ENCODE results near the gene USP6NL.
"Not testable (repeated sequence)": the region's sequence is repeated elsewhere in the genome, so short reads cannot be mapped to it uniquely, and the experiment has no call there.

The USP6NL gene

DNA sequence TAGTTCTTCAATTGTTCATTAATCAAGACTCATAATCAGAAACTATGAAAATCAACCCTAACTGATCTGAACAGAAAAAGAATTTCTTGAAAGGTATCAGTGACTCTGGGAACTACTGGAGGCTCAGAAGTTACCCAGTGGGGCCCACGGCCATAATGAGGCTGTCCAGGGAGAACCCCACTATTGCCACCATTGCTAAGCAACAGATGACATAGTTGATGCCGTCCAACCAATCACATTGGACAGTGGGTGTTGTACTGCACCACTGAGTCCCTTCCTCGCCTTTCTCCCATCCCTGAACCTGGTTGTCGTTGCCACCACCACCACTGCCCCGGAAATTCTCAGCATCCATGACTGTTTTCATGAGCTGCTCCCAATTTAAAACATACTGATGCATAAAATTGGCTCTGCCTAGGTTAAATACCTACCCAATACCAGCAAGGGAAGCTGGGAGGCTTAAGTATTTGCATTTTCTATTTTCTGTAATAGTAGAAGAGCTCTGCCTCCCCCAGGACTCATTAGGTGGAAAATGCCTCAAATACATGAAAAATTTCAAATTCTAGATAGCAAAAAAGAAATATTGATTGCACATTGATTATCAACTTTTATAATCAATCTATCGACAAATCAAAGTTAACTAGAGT is 26.7 kb upstream of the USP6NL start:
- H3K9me3 ChIP-seq (ENCODE audit: control insufficient read depth, insufficient read depth, low read length) = no peaks in the 10 kb centered on the region
- H3K4me3 ChIP-seq (ENCODE audit: low read depth, low read length) = no peak overlapping the region
- H3K27me3 ChIP-seq (ENCODE audit: control insufficient read depth, insufficient read depth, low read length) = no peaks in the 10 kb centered on the region
- no peaks in the 10 kb centered on the region for H3K4me1 ChIP-seq (ENCODE audit: control insufficient read depth, insufficient read depth, low read length)
- no peak overlapping the region for H3K9ac ChIP-seq (ENCODE audit: low read depth, low read length)
- H3K36me3 ChIP-seq (ENCODE audit: control insufficient read depth, insufficient read depth, low read length) = no peaks in the 10 kb centered on the region

DNA sequence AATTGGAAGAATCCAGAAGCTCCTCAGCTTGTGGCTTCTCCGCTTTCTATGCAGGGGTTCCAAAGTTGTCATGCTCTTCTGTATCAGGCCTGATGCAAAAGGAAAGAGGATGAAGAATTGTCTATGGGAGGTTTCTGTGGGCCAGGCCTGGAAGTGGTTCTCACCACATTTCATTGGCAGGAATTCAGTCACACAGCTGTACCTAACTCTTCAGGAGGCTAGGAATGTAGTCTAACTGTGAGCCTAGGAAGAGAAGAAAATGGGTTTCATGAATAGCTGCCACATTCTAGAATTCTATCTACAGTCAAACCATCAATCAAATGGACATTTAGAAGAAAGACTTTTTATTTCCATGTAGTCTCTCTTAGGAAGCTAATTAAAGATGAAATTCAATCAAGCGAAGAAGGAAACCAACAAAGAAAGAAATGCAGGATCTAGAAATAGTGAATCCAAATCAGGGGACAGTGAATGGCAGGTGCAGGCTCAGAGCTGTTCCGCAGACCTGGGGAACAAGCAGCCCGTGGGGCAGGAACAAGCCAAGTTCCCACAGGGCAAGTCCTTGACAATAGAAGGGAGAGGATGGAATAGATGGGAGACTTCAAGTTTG is 25.4 kb upstream of the USP6NL start:
- Histone ChIP-seq H3K9me3 (ENCODE audit: control insufficient read depth, insufficient read depth, low read length) (no peaks in the 10 kb centered on the region), H3K4me3 (ENCODE audit: low read depth, low read length) (no peak overlapping the region), H3K4me1 (ENCODE audit: control insufficient read depth, insufficient read depth, low read length) (no peaks in the 10 kb centered on the region), H3K9ac (ENCODE audit: low read depth, low read length) (no peak overlapping the region), H3K27me3 (ENCODE audit: control insufficient read depth, insufficient read depth, low read length) (no peaks in the 10 kb centered on the region), H3K36me3 (ENCODE audit: control insufficient read depth, insufficient read depth, low read length) (no peaks in the 10 kb centered on the region)

- no peak overlapping the region for H3K4me3 ChIP-seq (ENCODE audit: low read depth, low read length)
- no peak overlapping the region for H3K9ac ChIP-seq (ENCODE audit: low read depth, low read length)
- no peaks in the 10 kb centered on the region for H3K27me3 ChIP-seq (ENCODE audit: control insufficient read depth, insufficient read depth, low read length)
- no peaks in the 10 kb centered on the region for H3K4me1 ChIP-seq (ENCODE audit: control insufficient read depth, insufficient read depth, low read length)
- H3K9me3 ChIP-seq (ENCODE audit: control insufficient read depth, insufficient read depth, low read length) = no peaks in the 10 kb centered on the region
- no peaks in the 10 kb centered on the region for H3K36me3 ChIP-seq (ENCODE audit: control insufficient read depth, insufficient read depth, low read length)
Observed at GRCh38 chr10:11631890-11632587, 20.6 kb upstream of the USP6NL start.

GRCh38 chr10:11631291-11631690 is 19.8 kb upstream of the USP6NL start:
- H3K27me3 ChIP-seq (ENCODE audit: control insufficient read depth, insufficient read depth, low read length) = no peaks in the 10 kb centered on the region
- no peaks in the 10 kb centered on the region for H3K4me1 ChIP-seq (ENCODE audit: control insufficient read depth, insufficient read depth, low read length)
- H3K9ac ChIP-seq (ENCODE audit: low read depth, low read length) = no peak overlapping the region
- H3K4me3 ChIP-seq (ENCODE audit: low read depth, low read length) = no peak overlapping the region
- no peaks in the 10 kb centered on the region for H3K9me3 ChIP-seq (ENCODE audit: control insufficient read depth, insufficient read depth, low read length)
- H3K36me3 ChIP-seq (ENCODE audit: control insufficient read depth, insufficient read depth, low read length) = no peaks in the 10 kb centered on the region

- Histone ChIP-seq H3K4me3 (ENCODE audit: low read depth, low read length) (no peak overlapping the region), H3K9ac (ENCODE audit: low read depth, low read length) (no peak overlapping the region), H3K9me3 (ENCODE audit: control insufficient read depth, insufficient read depth, low read length) (no peaks in the 10 kb centered on the region), H3K4me1 (ENCODE audit: control insufficient read depth, insufficient read depth, low read length) (no peaks in the 10 kb centered on the region), H3K36me3 (ENCODE audit: control insufficient read depth, insufficient read depth, low read length) (no peaks in the 10 kb centered on the region), H3K27me3 (ENCODE audit: control insufficient read depth, insufficient read depth, low read length) (no peaks in the 10 kb centered on the region)
Observed at GRCh38 chr10:11629731-11630130, 18.3 kb upstream of the USP6NL start.

DNA sequence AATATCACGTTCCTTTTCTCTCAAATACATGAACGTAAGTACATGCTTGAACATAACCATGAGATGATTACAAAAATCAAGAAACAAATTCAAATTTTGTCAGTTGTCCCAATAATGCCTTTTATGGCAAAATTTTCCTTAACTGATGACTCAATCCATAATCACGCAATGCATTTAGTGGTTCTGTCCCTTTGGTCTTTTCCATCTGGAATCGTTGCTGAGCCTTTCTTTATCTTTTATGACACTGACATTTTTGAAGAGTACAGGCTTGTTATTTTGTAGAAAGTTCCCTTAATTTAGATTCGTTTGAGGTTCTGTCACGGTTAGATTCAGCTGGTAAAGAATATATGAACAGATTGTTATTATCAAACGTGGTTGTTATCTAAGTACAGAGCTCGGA is 16.5 kb upstream of the USP6NL start:
- not testable (repeated sequence) for H3K27me3 ChIP-seq (ENCODE audit: control insufficient read depth, insufficient read depth, low read length)

GRCh38 chr10:11626071-11626470 is 14.6 kb upstream of the USP6NL start:
- Histone ChIP-seq H3K4me3 (ENCODE audit: low read depth, low read length) (no peak overlapping the region), H3K9me3 (ENCODE audit: control insufficient read depth, insufficient read depth, low read length) (no peaks in the 10 kb centered on the region), H3K4me1 (ENCODE audit: control insufficient read depth, insufficient read depth, low read length) (no peaks in the 10 kb centered on the region), H3K27me3 (ENCODE audit: control insufficient read depth, insufficient read depth, low read length) (no peaks in the 10 kb centered on the region), H3K9ac (ENCODE audit: low read depth, low read length) (no peak overlapping the region), H3K36me3 (ENCODE audit: control insufficient read depth, insufficient read depth, low read length) (no peaks in the 10 kb centered on the region)

More for the DNA sequence above, 16.5 kb upstream of the USP6NL start:
- not testable (repeated sequence) for H3K36me3 ChIP-seq (ENCODE audit: control insufficient read depth, insufficient read depth, low read length); H3K9ac ChIP-seq (ENCODE audit: low read depth, low read length); H3K4me3 ChIP-seq (ENCODE audit: low read depth, low read length); H3K4me1 ChIP-seq (ENCODE audit: control insufficient read depth, insufficient read depth, low read length); H3K9me3 ChIP-seq (ENCODE audit: control insufficient read depth, insufficient read depth, low read length)

GRCh38 chr10:11625019-11625735 is 13.7 kb upstream of the USP6NL start:
- Histone ChIP-seq H3K4me3 (ENCODE audit: low read depth, low read length) (no peak overlapping the region), H3K4me1 (ENCODE audit: control insufficient read depth, insufficient read depth, low read length) (no peaks in the 10 kb centered on the region), H3K36me3 (ENCODE audit: control insufficient read depth, insufficient read depth, low read length) (no peaks in the 10 kb centered on the region), H3K9ac (ENCODE audit: low read depth, low read length) (no peak overlapping the region), H3K9me3 (ENCODE audit: control insufficient read depth, insufficient read depth, low read length) (no peaks in the 10 kb centered on the region), H3K27me3 (ENCODE audit: control insufficient read depth, insufficient read depth, low read length) (no peaks in the 10 kb centered on the region)

DNA sequence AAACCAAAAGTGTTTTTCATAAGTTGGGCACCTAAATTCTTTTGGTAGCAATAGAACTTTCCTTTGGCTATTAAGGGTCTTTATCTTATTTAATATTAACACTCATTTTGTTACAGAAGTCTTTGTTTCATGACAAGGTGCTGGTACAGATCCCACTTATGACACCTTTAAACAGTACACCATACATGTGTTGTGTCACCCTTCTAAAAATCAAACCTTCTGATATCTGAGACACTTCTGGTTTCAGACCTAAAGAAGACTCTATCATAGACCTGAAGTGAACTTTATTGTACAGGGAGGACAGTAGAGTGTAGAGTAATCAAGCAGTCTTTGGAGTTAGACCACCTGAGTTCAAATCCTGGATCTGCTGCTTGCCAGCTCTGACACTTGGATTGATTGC is 5.8 kb upstream of the USP6NL start:
- no peaks in the 10 kb centered on the region for H3K36me3 ChIP-seq (ENCODE audit: control insufficient read depth, insufficient read depth, low read length)
- H3K4me3 ChIP-seq (ENCODE audit: low read depth, low read length) = no peak overlapping the region
- peaks cover 8% of the 10 kb centered on the region for H3K27me3 ChIP-seq (ENCODE audit: control insufficient read depth, insufficient read depth, low read length)
- no peaks in the 10 kb centered on the region for H3K9me3 ChIP-seq (ENCODE audit: control insufficient read depth, insufficient read depth, low read length)
- H3K9ac ChIP-seq (ENCODE audit: low read depth, low read length) = no peak overlapping the region
- no peaks in the 10 kb centered on the region for H3K4me1 ChIP-seq (ENCODE audit: control insufficient read depth, insufficient read depth, low read length)

DNA sequence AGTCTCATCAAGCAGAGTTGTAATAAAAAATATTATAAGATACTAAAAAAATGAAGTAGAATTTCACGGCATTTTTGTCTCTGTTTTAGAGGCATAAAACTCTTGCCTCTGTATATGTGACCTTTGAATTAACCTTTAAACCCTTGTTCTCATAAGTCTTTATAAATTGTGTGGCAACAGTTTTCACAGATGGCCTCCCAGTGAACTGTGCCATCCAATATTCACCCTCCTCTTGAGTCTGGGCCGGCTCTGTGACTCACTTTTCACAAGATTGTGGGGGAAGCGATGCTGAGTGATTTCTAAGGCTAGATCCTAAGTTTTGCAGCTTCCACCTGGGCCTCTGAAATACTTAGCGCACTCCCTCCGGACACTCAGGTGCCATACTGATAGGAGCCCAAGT is 4.6 kb upstream of the USP6NL start:
- Histone ChIP-seq H3K4me1 (ENCODE audit: control insufficient read depth, insufficient read depth, low read length) (no peaks in the 10 kb centered on the region), H3K27me3 (ENCODE audit: control insufficient read depth, insufficient read depth, low read length) (peaks cover 10% of the 10 kb centered on the region), H3K9ac (ENCODE audit: low read depth, low read length) (no peak overlapping the region), H3K9me3 (ENCODE audit: control insufficient read depth, insufficient read depth, low read length) (no peaks in the 10 kb centered on the region), H3K4me3 (ENCODE audit: low read depth, low read length) (no peak overlapping the region), H3K36me3 (ENCODE audit: control insufficient read depth, insufficient read depth, low read length) (no peaks in the 10 kb centered on the region)

DNA sequence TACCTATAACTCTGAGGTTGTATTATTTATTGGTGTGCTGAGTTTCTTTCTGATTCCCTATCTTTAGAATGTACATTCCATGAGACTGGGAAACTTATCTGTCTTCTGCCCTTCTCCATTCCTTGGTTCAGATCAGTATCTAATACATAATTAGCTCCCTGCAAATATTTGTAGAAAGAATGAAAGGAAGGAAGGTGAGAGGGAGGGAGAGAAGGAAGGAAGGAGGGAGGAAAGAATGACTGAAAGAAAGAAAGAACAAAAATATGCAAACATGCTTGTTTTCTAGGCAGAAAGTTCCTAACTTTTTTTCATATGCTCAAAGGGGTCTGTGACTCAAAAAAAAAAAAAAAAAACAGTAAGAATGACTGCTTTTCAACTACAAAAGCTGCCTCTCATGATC is 3.9 kb upstream of the USP6NL start:
- no peak overlapping the region for H3K4me3 ChIP-seq (ENCODE audit: low read depth, low read length)
- H3K27me3 ChIP-seq (ENCODE audit: control insufficient read depth, insufficient read depth, low read length) = peaks cover 10% of the 10 kb centered on the region
- no peaks in the 10 kb centered on the region for H3K9me3 ChIP-seq (ENCODE audit: control insufficient read depth, insufficient read depth, low read length)
- no peaks in the 10 kb centered on the region for H3K4me1 ChIP-seq (ENCODE audit: control insufficient read depth, insufficient read depth, low read length)
- H3K9ac ChIP-seq (ENCODE audit: low read depth, low read length) = no peak overlapping the region
- H3K36me3 ChIP-seq (ENCODE audit: control insufficient read depth, insufficient read depth, low read length) = no peaks in the 10 kb centered on the region

Measured in iPS-15b (cell line).